Sigmoid colon (tissue), 7 donors: ENCODE measurements around the gene MACROD2. TPM values are rescaled to one million over a fixed set of nuclear protein-coding genes. Genes with fewer than 3 reads are reported as not detected.

ENCODE experiments used
- DNase-seq: peaks from one replicate; pipeline ENCODE4 v3.0.0-alpha.2; 2019
- H3K27ac ChIP-seq, 4 donors: fragments of 200-600 bp; sonication (generic); one replicate each; pipeline ENCODE4 v1.5.1; 2016 to 2019; ENCODE audit warnings: mild to moderate bottlenecking in 1 of 4
- H3K27me3 ChIP-seq, 3 donors: fragments of 200-600 bp; sonication (generic); one replicate each; pipeline ENCODE4 v1.5.1; 2019; ENCODE audit warnings: mild to moderate bottlenecking in 1 of 3
- H3K36me3 ChIP-seq, 4 donors: fragments of 200-600 bp; sonication (generic); one replicate each; pipeline ENCODE4 v1.5.1; 2016 to 2019
- H3K4me1 ChIP-seq, 4 donors: fragments of 200-600 bp; sonication (generic); one replicate each; pipeline ENCODE4 v1.5.1; 2017 to 2019
- H3K4me3 ChIP-seq, 4 donors: fragments of 200-600 bp; sonication (generic); one replicate each; pipeline ENCODE4 v1.5.1; 2017 to 2019; ENCODE audit warnings: mild to moderate bottlenecking in 2 of 4, moderate library complexity in 1 of 4
- H3K9me3 ChIP-seq, 4 donors: fragments of 200-600 bp in 3 of 4; sonication (generic) in 3 of 4; one replicate each; pipeline versions ENCODE4 v1.5.1 to v1.6.1; 2013 to 2019
- CTCF ChIP-seq, 4 experiments: fragments of 450-650 bp in 3 of 4; fragments of 200-600 bp in 1 of 4; IDR thresholded peaks; one replicate each; pipeline ENCODE4 v1.5.1; 2016 to 2019; ENCODE audit warnings: antibody characterized with exemption in 4 of 4, mild to moderate bottlenecking in 3 of 4, moderate library complexity in 2 of 4
- EP300 ChIP-seq, 4 donors: sonication (generic); formaldehyde crosslinking; IDR thresholded peaks; one replicate each; pipeline ENCODE4 v1.6.1; 2017; ENCODE audit warnings: antibody characterized with exemption in 4 of 4
- POLR2A ChIP-seq, 2 donors: fragments of 450-650 bp; IDR thresholded peaks; one replicate each; pipeline ENCODE4 v1.6.1; 2016; ENCODE audit warnings: antibody characterized with exemption in 2 of 2, mild to moderate bottlenecking in 2 of 2, moderate library complexity in 2 of 2
- POLR2AphosphoS5 ChIP-seq, 4 donors: sonication (generic); formaldehyde crosslinking; IDR thresholded peaks; one replicate each; pipeline ENCODE4 v1.6.1; 2017; ENCODE audit warnings: antibody characterized with exemption in 4 of 4
- WGBS, 2 donors: extraction: QIAGEN DNeasy Blood & Tissue Kit; methylation state at CpG; one replicate each; pipeline ENCODE4 v1.1.7; 2013; 5-methylcytosine and 5-hydroxymethylcytosine counted together
- intact Hi-C: fragments of 100-400 bp; cut with DNase I; formaldehyde crosslinking; loops from one replicate; pipeline ENCODE4 v1.15.1; 2023
- polyA plus RNA-seq, 3 donors: library from polyadenylated mRNA; stranded (reverse); fragments of 200-250 nt; gene quantifications; one replicate each; pipeline ENCODE4 v1.2.3, GENCODE V29; 2013
- total RNA-seq, 4 donors: library from RNA; depleted of rRNA; stranded (reverse); fragments of >200 nt; gene quantifications; one replicate each; pipeline ENCODE4 v1.1.0, GENCODE V29; 2016
- donor health status: healthy with polysubstance abuse.
- donor health status: Bipolar disorder and iron deficiency.
- donor health status: healthy.

MACROD2 gene
- total and polyA plus RNA-seq, 7 donors, result 1.2 to 22.4 (median 5.8) TPM

- WGBS, 2 donors, result 71 to 78% methylated on average over 3 of the region's 3 CpGs
- Histone ChIP-seq H3K27me3 (no peaks in the 10 kb centered on the region), H3K36me3 (no peaks in the 10 kb centered on the region), H3K4me1 (peaks cover 0 to 9% (median 6%) of the 10 kb centered on the region in 4 donors), H3K4me3 (no peak overlapping the region), H3K9me3 (no peaks in the 10 kb centered on the region), H3K27ac (no peak overlapping the region)
- intact Hi-C loops, result no loop called here
- no peak for TF ChIP-seq POLR2A (IDR thresholded peaks at IDR 0.05)
- no peak for DNase-seq
Measured at GRCh38 chr20:14664101-14664500, 668.8 kb downstream of the MACROD2 start.

GRCh38 chr20:14666696-14667095 is 671.4 kb downstream of the MACROD2 start:
- no peaks in the 10 kb centered on the region for H3K9me3 ChIP-seq
- intact Hi-C loops, result no loop called here
- WGBS, 2 donors, result 87 to 95% methylated on average over 1 of the region's 1 CpG
- H3K4me3 ChIP-seq, result no peak overlapping the region
- TF ChIP-seq POLR2AphosphoS5 (IDR thresholded peaks at IDR 0.05), result no peak
- TF ChIP-seq POLR2A (IDR thresholded peaks at IDR 0.05), result no peak
- TF ChIP-seq EP300 (IDR thresholded peaks at IDR 0.05), result no peak
- TF ChIP-seq CTCF (IDR thresholded peaks at IDR 0.05), result no peak
- no peaks in the 10 kb centered on the region for H3K27me3 ChIP-seq
- H3K36me3 ChIP-seq, result no peaks in the 10 kb centered on the region
- H3K4me1 ChIP-seq, result peaks cover 0 to 9% (median 6%) of the 10 kb centered on the region in 4 donors
- no peak for DNase-seq
- H3K27ac ChIP-seq, result no peak overlapping the region

- Histone ChIP-seq H3K4me3 (no peak overlapping the region), H3K9me3 (no peaks in the 10 kb centered on the region), H3K4me1 (peaks cover 0 to 11% (median 6%) of the 10 kb centered on the region in 4 donors), H3K27me3 (no peaks in the 10 kb centered on the region), H3K36me3 (no peaks in the 10 kb centered on the region), H3K27ac (no peak overlapping the region)
- DNase-seq, result no peak
- TF ChIP-seq POLR2A (IDR thresholded peaks at IDR 0.05), result no peak
- no peak for TF ChIP-seq POLR2AphosphoS5 (IDR thresholded peaks at IDR 0.05)
- TF ChIP-seq CTCF (IDR thresholded peaks at IDR 0.05), result no peak
- TF ChIP-seq EP300 (IDR thresholded peaks at IDR 0.05), result no peak
- intact Hi-C loops, result no loop called here
- WGBS, 2 donors, result 35 to 62% methylated on average over 2 of the region's 2 CpGs
Measured at GRCh38 chr20:14667226-14667625, 671.9 kb downstream of the MACROD2 start.

- Histone ChIP-seq H3K27me3 (no peaks in the 10 kb centered on the region), H3K36me3 (no peaks in the 10 kb centered on the region), H3K9me3 (no peaks in the 10 kb centered on the region), H3K4me1 (peaks cover 0 to 12% (median 3%) of the 10 kb centered on the region in 4 donors), H3K4me3 (no peak overlapping the region), H3K27ac (no peak overlapping the region)
- no peak for TF ChIP-seq POLR2AphosphoS5 (IDR thresholded peaks at IDR 0.05)
- no peak for TF ChIP-seq EP300 (IDR thresholded peaks at IDR 0.05)
- TF ChIP-seq CTCF (IDR thresholded peaks at IDR 0.05), result no peak
- no peak for TF ChIP-seq POLR2A (IDR thresholded peaks at IDR 0.05)
- WGBS, 2 donors, result 74 to 87% methylated on average over 2 of the region's 2 CpGs
- intact Hi-C loops, result no loop called here
- DNase-seq, result no peak
Measured at GRCh38 chr20:14672066-14672465, 676.8 kb downstream of the MACROD2 start.

GRCh38 chr20:14673164-14673563 is 677.8 kb downstream of the MACROD2 start:
- Histone ChIP-seq H3K27me3 (no peaks in the 10 kb centered on the region), H3K36me3 (no peaks in the 10 kb centered on the region), H3K4me3 (no peak overlapping the region), H3K27ac (no peak overlapping the region), H3K9me3 (no peaks in the 10 kb centered on the region), H3K4me1 (peaks cover 0 to 6% (median 0%) of the 10 kb centered on the region in 4 donors)
- intact Hi-C loops, result no loop called here
- WGBS, 2 donors, result 51 to 71% methylated on average over 5 of the region's 5 CpGs
- no peak for TF ChIP-seq POLR2AphosphoS5 (IDR thresholded peaks at IDR 0.05)
- no peak for DNase-seq

GRCh38 chr20:14677455-14677854 is 682.1 kb downstream of the MACROD2 start:
- TF ChIP-seq CTCF (IDR thresholded peaks at IDR 0.05) (no peak), POLR2AphosphoS5 (IDR thresholded peaks at IDR 0.05) (no peak), EP300 (IDR thresholded peaks at IDR 0.05) (no peak), POLR2A (IDR thresholded peaks at IDR 0.05) (no peak)
- Histone ChIP-seq H3K27me3 (no peaks in the 10 kb centered on the region), H3K4me3 (no peak overlapping the region), H3K9me3 (no peaks in the 10 kb centered on the region), H3K27ac (no peak overlapping the region), H3K4me1 (peaks cover 0 to 2% (median 0%) of the 10 kb centered on the region in 4 donors), H3K36me3 (no peaks in the 10 kb centered on the region)
- intact Hi-C loops, result no loop called here
- 61 to 85% methylated on average over 2 of the region's 2 CpGs for WGBS, 2 donors
- no peak for DNase-seq
